Liver (tissue), 9 donors: ENCODE measurements around the gene KANK3. TPM values are rescaled to one million over a fixed set of nuclear protein-coding genes. Genes with fewer than 3 reads are reported as not detected.

ENCODE experiments used
- DNase-seq: peaks from one replicate; pipeline ENCODE4 v3.0.0-alpha.2; 2017; ENCODE audit warnings: low spot score
- H3K27ac ChIP-seq, 2 donors: one replicate each; pipeline ENCODE4 v1.7.0; 2013; ENCODE audit warnings: inconsistent platforms in 2 of 2, low read length in 2 of 2, control low read depth in 1 of 2, low read depth in 1 of 2, mild to moderate bottlenecking in 1 of 2
- H3K27me3 ChIP-seq, 4 donors: one replicate each; pipeline versions ENCODE4 v1.6.1 to v1.7.0; 2013; ENCODE audit warnings: low read length in 3 of 4, inconsistent platforms in 1 of 4, mild to moderate bottlenecking in 1 of 4, moderate library complexity in 1 of 4; ENCODE audit not compliant: control insufficient read depth in 4 of 4, insufficient read depth in 4 of 4
- H3K36me3 ChIP-seq, 4 donors: one replicate each; pipeline versions ENCODE4 v1.6.1 to v1.7.0; 2013; ENCODE audit warnings: low read length in 3 of 4, mild to moderate bottlenecking in 3 of 4, low read depth in 1 of 4, moderate library complexity in 1 of 4; ENCODE audit not compliant: control insufficient read depth in 4 of 4, insufficient read depth in 3 of 4
- H3K4me1 ChIP-seq, 4 donors: one replicate each; pipeline versions ENCODE4 v1.6.1 to v1.7.0; 2013; ENCODE audit warnings: low read length in 3 of 4, mild to moderate bottlenecking in 3 of 4, moderate library complexity in 1 of 4; ENCODE audit not compliant: control insufficient read depth in 4 of 4, insufficient read depth in 4 of 4
- H3K4me3 ChIP-seq, 3 donors: one replicate each; pipeline versions ENCODE4 v1.6.1 to v1.7.0; 2013; ENCODE audit warnings: low read length in 3 of 3, control low read depth in 1 of 3, low read depth in 1 of 3, mild to moderate bottlenecking in 1 of 3
- H3K9ac ChIP-seq, 2 donors: one replicate each; pipeline ENCODE4 v1.7.0; 2013; ENCODE audit warnings: low read length in 2 of 2, mild to moderate bottlenecking in 2 of 2, moderate library complexity in 2 of 2, control low read depth in 1 of 2, low read depth in 1 of 2
- H3K9me3 ChIP-seq, 4 donors: one replicate each; pipeline versions ENCODE4 v1.6.1 to v1.7.0; 2013; ENCODE audit warnings: low read length in 3 of 4; ENCODE audit not compliant: control insufficient read depth in 4 of 4
- ATF3 ChIP-seq: IDR thresholded peaks from 2 replicates; pipeline ENCODE4 v1.6.1; 2016; ENCODE audit warnings: antibody characterized with exemption
- CTCF ChIP-seq: fragments of 150-350 bp; IDR thresholded peaks from 2 replicates; pipeline ENCODE4 v1.5.1; 2017; ENCODE audit warnings: improper control_type of control experiment, low read depth, low read length; ENCODE audit not compliant: missing input control
- FOXA2 ChIP-seq: IDR thresholded peaks from 2 replicates; pipeline ENCODE4 v1.6.1; 2016; ENCODE audit warnings: antibody characterized with exemption
- GABPA ChIP-seq, 2 donors: IDR thresholded peaks in 1 of 2; conservative IDR thresholded peaks in 1 of 2; 2 replicates each; pipeline ENCODE4 v1.6.1; 2016; ENCODE audit warnings: antibody characterized with exemption in 2 of 2, mild to moderate bottlenecking in 1 of 2, moderate library complexity in 1 of 2
- HNF4A ChIP-seq, 2 donors: conservative IDR thresholded peaks; 2 replicates each; pipeline ENCODE4 v1.6.1; 2016; ENCODE audit warnings: antibody characterized with exemption in 2 of 2, mild to moderate bottlenecking in 2 of 2
- HNF4G ChIP-seq: IDR thresholded peaks from 2 replicates; pipeline ENCODE4 v1.6.1; 2016; ENCODE audit warnings: antibody characterized with exemption
- NR2F2 ChIP-seq: IDR thresholded peaks from 2 replicates; pipeline ENCODE4 v1.6.1; 2016; ENCODE audit warnings: antibody characterized with exemption
- RAD21 ChIP-seq, 2 donors: IDR thresholded peaks; 2 replicates each; pipeline ENCODE4 v1.6.1; 2016; ENCODE audit warnings: antibody characterized with exemption in 2 of 2, mild to moderate bottlenecking in 2 of 2
- REST ChIP-seq: IDR thresholded peaks from 2 replicates; pipeline ENCODE4 v1.6.1; 2016; ENCODE audit warnings: antibody characterized with exemption, mild to moderate bottlenecking
- RXRA ChIP-seq, 2 donors: IDR thresholded peaks; 2 replicates each; pipeline ENCODE4 v1.6.1; 2017 to 2018; ENCODE audit warnings: antibody characterized with exemption in 2 of 2, mild to moderate bottlenecking in 1 of 2
- SP1 ChIP-seq: IDR thresholded peaks from 2 replicates; pipeline ENCODE4 v1.6.1; 2018; ENCODE audit warnings: antibody characterized with exemption, mild to moderate bottlenecking
- TAF1 ChIP-seq: conservative IDR thresholded peaks from 2 replicates; pipeline ENCODE4 v1.6.1; 2016; ENCODE audit warnings: antibody characterized with exemption, mild to moderate bottlenecking
- YY1 ChIP-seq: IDR thresholded peaks from 2 replicates; pipeline ENCODE4 v1.6.1; 2016; ENCODE audit warnings: antibody characterized with exemption, mild to moderate bottlenecking
- ZBTB33 ChIP-seq: IDR thresholded peaks from 2 replicates; pipeline ENCODE4 v1.6.1; 2016; ENCODE audit warnings: antibody characterized with exemption
- WGBS: extraction: QIAGEN DNeasy Blood & Tissue Kit; methylation state at CpG from one replicate; pipeline ENCODE4 v1.1.7; 2013; 5-methylcytosine and 5-hydroxymethylcytosine counted together
- polyA plus RNA-seq, 2 donors: library from polyadenylated mRNA; stranded (reverse) in 1 of 2; unstranded in 1 of 2; fragments of 200-250 nt in 1 of 2; fragments of >200 nt in 1 of 2; fragmentation: Nextera tagmentation in 1 of 2; extraction: Ambion mirVana in 1 of 2; gene quantifications; one replicate each; pipeline versions ENCODE4 v1.2.1 to v1.2.3, GENCODE V29; 2013 to 2015
- total RNA-seq, 2 donors: library from RNA; depleted of rRNA; stranded (reverse); fragments of >200 nt; gene quantifications; one replicate each; pipeline ENCODE4 v1.2.3, GENCODE V29; 2014
- donor health status: healthy.
- donor health status: healthy.
- donor health status: healthy.
- donor health status: healthy.
- donor health status: healthy.

Gene KANK3
- total and polyA plus RNA-seq, 4 donors: 0.44 to 4.5 (median 3.4) TPM

GRCh38 chr19:8329996-8330395, 13.1 kb downstream of the KANK3 start:
- no peaks in the 10 kb centered on the region for H3K36me3 ChIP-seq
- H3K27me3 ChIP-seq: peaks cover 0 to 3% (median 0%) of the 10 kb centered on the region in 4 donors
- DNase-seq: no peak
- peaks cover 0 to 13% (median 6%) of the 10 kb centered on the region in 4 donors for H3K4me1 ChIP-seq
- H3K9me3 ChIP-seq: no peaks in the 10 kb centered on the region
- H3K9ac ChIP-seq: no peak overlapping the region
- WGBS: 77% methylated on average over 3 of the region's 3 CpGs
- H3K27ac ChIP-seq: no peak overlapping the region
- H3K4me3 ChIP-seq: no peak overlapping the region
- TF ChIP-seq TAF1 (no peak), ATF3 (no peak), FOXA2 (no peak), RXRA (IDR thresholded peaks at IDR 0.05) (no peak), HNF4A (conservative IDR thresholded peaks at IDR 0.05) (no peak), RAD21 (IDR thresholded peaks at IDR 0.05) (no peak), YY1 (no peak), SP1 (no peak), REST (no peak), ZBTB33 (no peak), NR2F2 (no peak), GABPA (IDR thresholded peaks at IDR 0.05 in 1 of 2, conservative IDR thresholded peaks at IDR 0.05 in 1 of 2) (no peak), CTCF (no peak), HNF4G (no peak)

- Histone ChIP-seq H3K27ac (no peak overlapping the region), H3K4me1 (peaks cover 13 to 24% (median 14%) of the 10 kb centered on the region in 4 donors), H3K9ac (no peak overlapping the region), H3K27me3 (no peaks in the 10 kb centered on the region), H3K4me3 (no peak overlapping the region), H3K9me3 (no peaks in the 10 kb centered on the region), H3K36me3 (peaks cover 0 to 8% (median 4%) of the 10 kb centered on the region in 4 donors)
- TF ChIP-seq ATF3: no peak
- TF ChIP-seq HNF4G: no peak
- TF ChIP-seq SP1: no peak
- no peak for TF ChIP-seq ZBTB33
- TF ChIP-seq GABPA (IDR thresholded peaks at IDR 0.05 in 1 of 2, conservative IDR thresholded peaks at IDR 0.05 in 1 of 2): no peak
- TF ChIP-seq RAD21 (IDR thresholded peaks at IDR 0.05): no peak
- WGBS: 91% methylated on average over 3 of the region's 3 CpGs
- DNase-seq: no peak
These were observed 17.6 kb downstream of the KANK3 start for GRCh38 chr19:8325454-8325853.
